Measurements from ENCODE around the gene TTLL12.

TTLL12 gene

DNA sequence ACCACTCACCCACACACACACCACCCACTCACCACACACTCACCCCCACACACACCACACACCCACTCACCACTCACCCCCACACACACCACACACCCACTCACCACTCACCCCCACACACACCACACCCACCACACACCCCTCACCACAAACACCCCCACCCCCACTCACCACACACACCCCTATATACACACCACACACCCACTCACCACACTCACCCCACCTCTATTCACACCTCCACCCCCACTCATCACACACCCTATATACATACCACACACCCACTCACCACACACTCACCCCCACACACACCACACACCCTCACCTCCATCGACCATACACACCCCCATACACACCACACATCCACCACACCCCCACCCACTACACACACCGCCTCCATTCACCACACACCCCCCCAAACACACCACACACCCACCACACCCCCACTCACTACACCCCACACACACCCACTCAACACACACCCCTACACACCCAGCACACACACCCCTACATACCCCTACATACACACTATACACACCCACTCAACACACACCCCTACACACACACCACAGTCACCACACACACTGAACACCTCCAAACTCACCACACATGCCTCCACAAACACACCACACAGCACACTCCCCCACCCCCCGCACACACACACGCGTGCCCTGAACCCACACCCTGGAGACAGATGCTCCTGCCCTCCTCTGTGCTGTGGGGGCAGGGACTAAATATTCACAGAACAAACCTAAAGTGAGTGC, 19.0 kb upstream of the TTLL12 start:
- TF ChIP-seq EZH2phosphoT487 (IDR thresholded peaks at IDR 0.05; ENCODE audit: borderline replicate concordance, low read length): no peak
- TF ChIP-seq, protein P1, sequence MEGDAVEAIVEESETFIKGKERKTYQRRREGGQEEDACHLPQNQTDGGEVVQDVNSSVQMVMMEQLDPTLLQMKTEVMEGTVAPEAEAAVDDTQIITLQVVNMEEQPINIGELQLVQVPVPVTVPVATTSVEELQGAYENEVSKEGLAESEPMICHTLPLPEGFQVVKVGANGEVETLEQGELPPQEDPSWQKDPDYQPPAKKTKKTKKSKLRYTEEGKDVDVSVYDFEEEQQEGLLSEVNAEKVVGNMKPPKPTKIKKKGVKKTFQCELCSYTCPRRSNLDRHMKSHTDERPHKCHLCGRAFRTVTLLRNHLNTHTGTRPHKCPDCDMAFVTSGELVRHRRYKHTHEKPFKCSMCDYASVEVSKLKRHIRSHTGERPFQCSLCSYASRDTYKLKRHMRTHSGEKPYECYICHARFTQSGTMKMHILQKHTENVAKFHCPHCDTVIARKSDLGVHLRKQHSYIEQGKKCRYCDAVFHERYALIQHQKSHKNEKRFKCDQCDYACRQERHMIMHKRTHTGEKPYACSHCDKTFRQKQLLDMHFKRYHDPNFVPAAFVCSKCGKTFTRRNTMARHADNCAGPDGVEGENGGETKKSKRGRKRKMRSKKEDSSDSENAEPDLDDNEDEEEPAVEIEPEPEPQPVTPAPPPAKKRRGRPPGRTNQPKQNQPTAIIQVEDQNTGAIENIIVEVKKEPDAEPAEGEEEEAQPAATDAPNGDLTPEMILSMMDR (IDR thresholded peaks at IDR 0.05; ENCODE audit: low read depth, low read length, poor library complexity, severe bottlenecking): no peak

DNA sequence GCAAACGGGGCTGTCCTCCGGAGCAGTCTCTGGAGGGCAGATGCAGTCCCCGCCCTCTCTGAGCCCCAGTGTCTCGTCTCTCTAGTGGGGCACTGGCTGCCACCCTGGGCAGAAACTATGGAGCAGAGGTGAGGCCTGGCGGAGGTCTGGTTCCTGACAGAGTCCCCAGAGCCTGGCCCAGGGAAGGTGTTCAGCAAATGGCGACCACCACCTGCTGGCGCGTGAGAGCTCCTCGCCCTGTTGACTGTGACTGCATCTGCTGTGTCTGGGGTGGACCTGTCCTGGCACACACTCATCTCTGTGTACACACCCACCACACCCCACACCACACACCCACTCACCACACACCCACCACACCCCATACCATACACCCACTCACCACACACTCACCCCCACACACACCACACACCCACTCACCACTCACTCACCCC, 18.3 kb upstream of the TTLL12 start:
- Histone ChIP-seq H3K27me3 (ENCODE audit: control insufficient read depth, low read length) (no peaks in the 10 kb centered on the region), H4K20me1 (ENCODE audit: control insufficient read depth, insufficient read depth, low read depth, low read length) (no peaks in the 10 kb centered on the region), H3K4me2 (ENCODE audit: low read length) (no peak overlapping the region), H3K79me2 (ENCODE audit: control insufficient read depth, low read length) (no peaks in the 10 kb centered on the region), H3K4me1 (ENCODE audit: control insufficient read depth, low read length) (no peaks in the 10 kb centered on the region), H3K9me3 (ENCODE audit: control insufficient read depth, insufficient read depth, low read length) (no peaks in the 10 kb centered on the region), H3K4me3 (ENCODE audit: low read length) (no peak overlapping the region), H3K9me2 (replicated peaks; ENCODE audit: control insufficient read depth, low read length) (no peaks in the 10 kb centered on the region), H3F3A (ENCODE audit: control insufficient read depth, insufficient read depth) (no peaks in the 10 kb centered on the region), H3K36me3 (ENCODE audit: control insufficient read depth, low read length) (no peaks in the 10 kb centered on the region), H3K27ac (ENCODE audit: low read depth, low read length) (no peak overlapping the region)
- TF ChIP-seq, protein P1 (IDR thresholded peaks at IDR 0.05; ENCODE audit: low read depth, low read length, poor library complexity, severe bottlenecking): no peak
- no peak for TF ChIP-seq EZH2phosphoT487 (IDR thresholded peaks at IDR 0.05; ENCODE audit: borderline replicate concordance, low read length)

More for the DNA sequence above, 19.0 kb upstream of the TTLL12 start:
- Histone ChIP-seq H3K27ac (ENCODE audit: low read depth, low read length) (no peak overlapping the region), H3K9me2 (replicated peaks; ENCODE audit: control insufficient read depth, low read length) (no peaks in the 10 kb centered on the region), H3K4me3 (ENCODE audit: low read length) (no peak overlapping the region), H3K4me1 (ENCODE audit: control insufficient read depth, low read length) (no peaks in the 10 kb centered on the region), H3K4me2 (ENCODE audit: low read length) (no peak overlapping the region), H3K9me3 (ENCODE audit: control insufficient read depth, insufficient read depth, low read length) (no peaks in the 10 kb centered on the region), H3K27me3 (ENCODE audit: control insufficient read depth, low read length) (no peaks in the 10 kb centered on the region), H3K36me3 (ENCODE audit: control insufficient read depth, low read length) (no peaks in the 10 kb centered on the region), H3K79me2 (ENCODE audit: control insufficient read depth, low read length) (no peaks in the 10 kb centered on the region), H3F3A (ENCODE audit: control insufficient read depth, insufficient read depth) (no peaks in the 10 kb centered on the region), H4K20me1 (ENCODE audit: control insufficient read depth, insufficient read depth, low read depth, low read length) (no peaks in the 10 kb centered on the region)

DNA sequence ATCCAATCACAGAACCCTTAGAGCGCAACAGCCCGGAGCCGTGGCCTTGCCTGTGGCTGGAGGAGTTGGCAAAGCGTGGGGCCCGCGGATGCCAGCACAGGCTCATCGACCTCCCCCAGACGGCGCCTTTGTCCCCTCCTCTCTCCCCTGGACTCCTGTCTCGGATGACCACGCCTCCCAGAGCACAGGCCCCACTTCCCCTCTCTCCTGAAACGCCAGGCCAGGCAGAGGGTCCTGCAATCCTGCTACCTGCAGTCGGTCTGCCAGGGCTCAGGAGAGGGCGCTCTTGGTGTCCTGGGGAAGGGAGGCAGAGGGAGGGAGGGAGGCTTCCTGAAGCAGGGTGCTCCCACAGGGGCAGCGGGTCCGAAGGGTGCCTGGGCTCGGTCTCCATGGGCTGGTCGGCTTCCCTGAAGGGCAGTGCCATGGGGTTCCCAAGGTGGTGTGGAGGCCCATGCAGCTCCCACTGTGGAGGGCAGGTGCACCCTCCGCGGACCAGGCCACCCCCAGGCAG, 16.6 kb upstream of the TTLL12 start:
- H3K9me3 ChIP-seq (ENCODE audit: control insufficient read depth, insufficient read depth, low read length): no peaks in the 10 kb centered on the region
- H3F3A ChIP-seq (ENCODE audit: control insufficient read depth, insufficient read depth): no peaks in the 10 kb centered on the region
- no peak overlapping the region for H3K4me3 ChIP-seq (ENCODE audit: low read length)
- H3K27me3 ChIP-seq (ENCODE audit: control insufficient read depth, low read length): no peaks in the 10 kb centered on the region
- H3K27ac ChIP-seq (ENCODE audit: low read depth, low read length): no peak overlapping the region
- H3K4me2 ChIP-seq (ENCODE audit: low read length): no peak overlapping the region
- H3K4me1 ChIP-seq (ENCODE audit: control insufficient read depth, low read length): no peaks in the 10 kb centered on the region
- H4K20me1 ChIP-seq (ENCODE audit: control insufficient read depth, insufficient read depth, low read depth, low read length): no peaks in the 10 kb centered on the region
- H3K36me3 ChIP-seq (ENCODE audit: control insufficient read depth, low read length): no peaks in the 10 kb centered on the region
- no peaks in the 10 kb centered on the region for H3K79me2 ChIP-seq (ENCODE audit: control insufficient read depth, low read length)
- no peaks in the 10 kb centered on the region for H3K9me2 ChIP-seq (replicated peaks; ENCODE audit: control insufficient read depth, low read length)
- TF ChIP-seq EZH2phosphoT487 (IDR thresholded peaks at IDR 0.05; ENCODE audit: borderline replicate concordance, low read length): no peak
- TF ChIP-seq, protein P1 (IDR thresholded peaks at IDR 0.05; ENCODE audit: low read depth, low read length, poor library complexity, severe bottlenecking): no peak
